ENCODE results near the gene SLC25A38.

- TF ChIP-seq SNAI2 (CRISPR knock-in tag; IDR thresholded peaks at IDR 0.05) (no peak), ZFP3 (CRISPR knock-in tag; IDR thresholded peaks at IDR 0.05) (no peak), POU6F1 (CRISPR knock-in tag; IDR thresholded peaks at IDR 0.05; ENCODE audit: borderline replicate concordance, low read depth) (no peak), ZNF70 (CRISPR knock-in tag; IDR thresholded peaks at IDR 0.05) (no peak), TCF4 (CRISPR knock-in tag; IDR thresholded peaks at IDR 0.05; ENCODE audit: borderline replicate concordance) (no peak), GLIS3 (CRISPR knock-in tag; IDR thresholded peaks at IDR 0.05) (no peak)
- TF ChIP-seq, protein P1, sequence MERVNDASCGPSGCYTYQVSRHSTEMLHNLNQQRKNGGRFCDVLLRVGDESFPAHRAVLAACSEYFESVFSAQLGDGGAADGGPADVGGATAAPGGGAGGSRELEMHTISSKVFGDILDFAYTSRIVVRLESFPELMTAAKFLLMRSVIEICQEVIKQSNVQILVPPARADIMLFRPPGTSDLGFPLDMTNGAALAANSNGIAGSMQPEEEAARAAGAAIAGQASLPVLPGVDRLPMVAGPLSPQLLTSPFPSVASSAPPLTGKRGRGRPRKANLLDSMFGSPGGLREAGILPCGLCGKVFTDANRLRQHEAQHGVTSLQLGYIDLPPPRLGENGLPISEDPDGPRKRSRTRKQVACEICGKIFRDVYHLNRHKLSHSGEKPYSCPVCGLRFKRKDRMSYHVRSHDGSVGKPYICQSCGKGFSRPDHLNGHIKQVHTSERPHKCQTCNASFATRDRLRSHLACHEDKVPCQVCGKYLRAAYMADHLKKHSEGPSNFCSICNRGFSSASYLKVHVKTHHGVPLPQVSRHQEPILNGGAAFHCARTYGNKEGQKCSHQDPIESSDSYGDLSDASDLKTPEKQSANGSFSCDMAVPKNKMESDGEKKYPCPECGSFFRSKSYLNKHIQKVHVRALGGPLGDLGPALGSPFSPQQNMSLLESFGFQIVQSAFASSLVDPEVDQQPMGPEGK (CRISPR knock-in tag; IDR thresholded peaks at IDR 0.05; ENCODE audit: borderline replicate concordance) = no peak
- TF ChIP-seq, protein P2, sequence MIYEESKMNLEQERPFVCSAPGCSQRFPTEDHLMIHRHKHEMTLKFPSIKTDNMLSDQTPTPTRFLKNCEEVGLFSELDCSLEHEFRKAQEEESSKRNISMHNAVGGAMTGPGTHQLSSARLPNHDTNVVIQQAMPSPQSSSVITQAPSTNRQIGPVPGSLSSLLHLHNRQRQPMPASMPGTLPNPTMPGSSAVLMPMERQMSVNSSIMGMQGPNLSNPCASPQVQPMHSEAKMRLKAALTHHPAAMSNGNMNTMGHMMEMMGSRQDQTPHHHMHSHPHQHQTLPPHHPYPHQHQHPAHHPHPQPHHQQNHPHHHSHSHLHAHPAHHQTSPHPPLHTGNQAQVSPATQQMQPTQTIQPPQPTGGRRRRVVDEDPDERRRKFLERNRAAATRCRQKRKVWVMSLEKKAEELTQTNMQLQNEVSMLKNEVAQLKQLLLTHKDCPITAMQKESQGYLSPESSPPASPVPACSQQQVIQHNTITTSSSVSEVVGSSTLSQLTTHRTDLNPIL (CRISPR knock-in tag; IDR thresholded peaks at IDR 0.05; ENCODE audit: low read depth) = no peak
Observed at GRCh38 chr3:39426312-39426711, 43.1 kb downstream of the SLC25A38 start.

Measured in SK-N-SH treated with all-trans-retinoic acid at 6 μM for 48 hours (cell line).